Measurements from ENCODE around the gene PPP5C.
"Not testable (repeated sequence)": the region's sequence is repeated elsewhere in the genome, so short reads cannot be mapped to it uniquely, and the experiment has no call there.

Gene PPP5C

DNA sequence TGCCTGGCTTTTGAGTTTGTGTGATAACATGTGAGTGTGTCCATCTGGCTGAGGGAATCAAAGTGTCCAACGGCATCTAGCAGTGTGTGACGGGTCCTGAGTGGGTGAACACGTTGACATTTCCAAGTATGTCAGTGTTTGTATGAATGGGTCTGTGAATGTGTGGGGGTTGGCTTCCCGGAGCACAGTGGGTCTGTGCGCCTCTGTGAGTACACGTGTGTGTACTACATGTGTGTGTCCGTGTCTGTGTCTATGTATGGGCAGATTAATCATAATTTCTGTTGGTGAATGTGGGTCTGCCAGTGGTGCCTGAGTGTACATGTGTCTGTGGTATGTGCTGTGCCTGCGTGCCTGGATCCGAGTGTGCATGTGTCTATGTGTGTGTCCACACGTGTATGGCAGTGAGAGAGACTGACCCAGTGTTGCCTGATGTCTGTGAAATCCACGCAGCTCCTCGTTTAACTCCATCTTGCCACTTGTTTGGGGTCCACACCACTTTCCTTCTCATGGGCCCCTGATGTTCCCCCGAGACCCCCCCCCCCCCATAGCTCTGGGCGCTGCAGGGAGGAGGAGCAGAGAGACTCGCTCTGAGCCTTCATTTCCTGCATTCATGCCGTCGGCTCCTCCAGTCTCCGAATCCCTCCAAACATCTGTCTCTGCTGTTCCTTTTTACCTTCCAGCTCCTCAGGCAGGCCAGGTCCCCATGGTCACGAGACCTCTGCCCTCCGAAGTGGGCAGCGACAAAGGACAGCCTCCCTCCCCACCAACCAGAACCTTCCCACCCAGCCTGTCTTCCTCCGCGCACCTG lies 61.2 kb downstream of the PPP5C start:
- no peak for DNase-seq

DNA sequence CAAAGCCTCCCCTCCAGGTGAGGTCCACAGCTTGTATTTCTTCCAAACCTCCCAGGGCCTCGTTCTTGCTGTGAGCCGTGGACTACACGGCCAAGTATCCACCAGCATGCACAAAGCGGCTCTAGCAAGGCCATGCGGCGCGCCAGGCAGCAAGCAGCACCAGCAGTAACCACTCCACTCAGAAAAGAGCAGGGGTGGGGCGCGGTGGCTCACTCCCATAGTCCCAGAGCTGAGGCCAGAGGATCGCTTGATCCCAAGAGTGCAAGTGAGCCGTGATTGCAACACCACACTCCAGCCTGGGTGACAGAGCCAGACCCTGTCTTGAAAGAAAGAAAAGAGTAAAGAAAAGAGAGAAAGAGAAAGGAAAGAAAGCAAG lies 61.8 kb downstream of the PPP5C start:
- peak in 35 of 51 donors; percentile 5 to 78 (median 46) for DNase-seq

DNA sequence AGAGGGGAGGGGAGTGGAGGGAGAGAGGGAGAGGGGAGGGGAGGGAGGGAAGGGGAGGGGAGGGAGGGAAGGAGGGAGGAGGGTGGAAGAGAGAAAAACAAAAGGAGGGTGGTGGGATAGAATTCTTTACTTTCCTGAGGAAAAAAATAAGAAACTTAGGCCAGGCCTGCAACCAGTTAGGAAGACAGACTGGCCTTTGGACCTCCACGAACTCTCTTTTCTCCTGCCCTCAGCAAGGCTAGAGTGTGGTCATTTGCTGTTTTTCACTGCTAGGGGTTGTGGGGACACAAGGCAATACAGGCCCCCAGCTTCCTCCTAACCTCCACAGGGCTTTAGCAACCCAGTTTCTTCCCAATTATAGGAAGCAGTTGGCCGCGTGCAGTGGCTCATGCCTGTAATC lies 62.3 kb downstream of the PPP5C start:
- no peak for DNase-seq

DNA sequence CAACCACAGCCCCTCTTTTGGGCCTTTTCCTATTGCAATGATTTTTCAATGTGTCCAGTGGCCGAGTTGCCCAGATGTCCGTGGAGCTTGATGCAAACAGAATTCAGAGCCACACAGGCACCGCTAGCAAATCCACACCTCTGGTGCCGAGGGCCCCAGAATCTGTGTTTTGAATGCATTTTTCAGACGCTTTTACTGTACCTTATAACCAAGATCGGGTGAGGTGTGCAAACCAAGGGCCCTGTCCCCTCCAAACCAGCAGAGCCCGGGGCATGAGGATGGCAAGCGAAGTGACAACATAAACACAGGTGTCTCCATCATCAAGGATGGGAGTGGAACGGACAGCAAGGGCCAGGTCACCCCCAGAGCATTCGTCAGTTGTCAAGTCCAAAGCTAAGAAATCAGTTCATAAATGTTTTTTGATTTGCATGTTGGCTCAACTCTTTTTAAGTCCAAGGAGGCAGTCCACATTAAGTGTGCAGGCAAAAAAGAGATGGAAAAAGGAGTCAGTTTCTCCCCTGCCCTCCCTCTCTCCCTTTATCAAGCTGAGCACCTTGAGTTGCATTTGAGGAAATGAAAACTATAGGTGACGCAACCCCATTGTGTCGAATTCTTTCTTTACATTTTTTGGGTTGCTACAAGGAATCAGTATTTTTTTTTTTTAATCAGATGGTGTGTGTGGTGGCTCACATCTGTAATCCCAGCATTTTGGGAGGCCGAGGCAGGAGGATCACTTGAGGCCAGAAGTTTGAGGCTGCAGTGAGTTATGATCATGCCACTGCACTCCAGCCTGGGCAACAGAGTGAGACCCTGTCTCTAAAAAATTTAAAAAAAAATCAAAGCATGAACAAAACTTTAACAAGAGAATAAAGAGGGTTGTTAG lies 63.6 kb downstream of the PPP5C start:
- DNase-seq: no peak

DNA sequence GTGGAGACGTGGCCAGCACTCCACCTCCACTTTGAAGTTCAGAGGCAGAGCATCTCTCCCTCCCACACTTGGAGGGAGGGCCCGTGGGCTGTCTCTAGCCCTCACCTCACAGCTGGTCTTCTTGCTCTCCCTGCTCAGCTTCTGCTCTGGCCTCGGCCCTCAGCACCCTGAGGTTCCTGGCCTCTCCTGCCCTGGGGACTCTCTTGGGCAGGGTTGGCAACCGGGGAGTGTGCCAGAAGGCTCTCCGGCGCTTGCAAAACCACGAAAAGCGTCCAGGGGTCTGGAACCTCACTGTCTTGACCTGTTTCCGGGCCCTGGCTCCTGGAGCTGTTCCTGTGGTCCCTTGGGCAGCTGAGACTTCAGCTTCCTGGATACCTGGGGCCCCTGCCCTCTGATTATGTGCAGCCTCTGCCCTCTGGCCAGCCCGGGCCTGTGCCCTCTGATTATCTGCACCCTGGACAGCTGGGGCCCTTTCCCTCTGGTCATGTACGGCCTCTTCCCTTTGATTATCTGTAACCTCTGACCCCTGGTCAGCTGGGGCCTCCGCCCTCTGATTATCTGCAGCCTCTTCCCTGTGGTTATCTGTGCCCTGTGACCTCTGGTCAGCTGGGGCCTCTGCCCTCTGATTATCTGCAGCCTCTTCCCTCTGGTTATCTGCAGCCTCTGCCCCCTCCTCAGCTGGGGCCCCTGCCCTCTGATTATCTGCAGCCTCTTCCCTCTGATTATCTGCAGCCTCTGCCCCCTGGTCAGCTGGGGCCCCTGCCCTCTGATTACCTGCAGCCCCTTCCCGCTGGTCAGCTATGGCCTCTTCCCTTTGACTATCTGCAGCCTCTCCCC lies 64.4 kb downstream of the PPP5C start:
- DNase-seq: no peak

DNA sequence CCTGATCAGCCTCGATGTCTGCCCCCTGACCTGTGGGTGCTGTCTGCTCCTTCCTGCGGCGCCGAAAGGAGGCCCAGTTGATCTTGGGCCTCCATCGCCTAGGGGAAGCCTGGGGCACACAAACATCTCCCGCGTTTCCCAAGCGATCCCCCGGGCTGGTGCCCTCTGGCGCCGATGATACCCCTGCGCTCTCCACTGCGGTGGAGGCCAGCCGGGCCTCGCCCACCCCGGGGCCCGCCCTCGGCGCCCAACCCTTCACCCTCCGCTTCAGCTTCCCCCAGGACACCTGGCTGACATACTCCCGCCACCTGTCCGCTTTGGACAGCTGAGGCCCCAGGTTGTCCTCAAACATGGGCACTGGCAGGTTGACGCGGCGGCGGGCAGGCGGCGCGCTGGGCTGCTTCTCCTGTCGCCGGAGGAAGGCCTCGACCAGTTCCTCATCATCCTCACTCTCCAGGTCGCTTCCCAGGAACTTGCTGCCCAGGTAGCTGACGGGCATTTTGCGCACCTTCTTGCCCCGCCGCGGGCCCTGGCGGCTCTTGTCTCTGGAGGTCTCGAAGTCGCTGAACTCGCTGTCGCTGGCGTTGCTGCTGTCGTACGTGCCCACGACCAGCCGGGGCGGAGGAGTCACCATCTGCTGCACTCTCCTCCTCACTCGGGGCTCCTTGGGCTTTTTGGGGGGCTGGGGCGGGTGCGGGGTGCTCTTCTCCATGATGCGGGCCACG lies 65.2 kb downstream of the PPP5C start:
- no peak for DNase-seq

DNA sequence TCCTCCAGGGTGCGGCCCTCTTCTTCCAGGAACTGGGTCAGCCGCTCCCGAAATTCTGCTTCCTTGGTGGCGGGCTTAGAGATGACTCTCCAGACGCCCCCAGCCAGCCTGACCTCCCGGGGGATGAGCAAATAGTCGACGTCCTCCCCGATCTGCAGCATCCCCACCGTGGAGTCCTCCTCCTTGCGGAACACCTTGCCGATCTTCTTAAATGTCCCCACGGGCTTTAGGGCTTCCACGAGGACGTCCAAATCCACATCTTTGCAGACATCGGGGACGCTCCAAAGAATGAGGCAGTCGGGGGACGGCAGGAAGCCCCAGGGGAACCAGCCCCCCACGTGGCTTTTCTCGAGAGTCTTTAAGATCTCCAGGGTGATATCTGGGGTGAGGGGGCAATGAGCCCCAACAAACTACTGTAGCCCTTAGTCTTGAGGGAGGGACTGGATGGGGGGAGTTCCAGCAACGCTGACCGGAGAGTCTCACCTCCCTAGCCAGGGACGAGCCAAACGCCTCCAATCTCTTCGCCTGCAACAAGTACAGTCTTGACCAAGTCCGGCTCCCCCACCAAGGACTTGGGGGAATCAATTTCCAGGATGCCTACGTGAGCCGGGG lies 65.9 kb downstream of the PPP5C start:
- no peak for DNase-seq

DNA sequence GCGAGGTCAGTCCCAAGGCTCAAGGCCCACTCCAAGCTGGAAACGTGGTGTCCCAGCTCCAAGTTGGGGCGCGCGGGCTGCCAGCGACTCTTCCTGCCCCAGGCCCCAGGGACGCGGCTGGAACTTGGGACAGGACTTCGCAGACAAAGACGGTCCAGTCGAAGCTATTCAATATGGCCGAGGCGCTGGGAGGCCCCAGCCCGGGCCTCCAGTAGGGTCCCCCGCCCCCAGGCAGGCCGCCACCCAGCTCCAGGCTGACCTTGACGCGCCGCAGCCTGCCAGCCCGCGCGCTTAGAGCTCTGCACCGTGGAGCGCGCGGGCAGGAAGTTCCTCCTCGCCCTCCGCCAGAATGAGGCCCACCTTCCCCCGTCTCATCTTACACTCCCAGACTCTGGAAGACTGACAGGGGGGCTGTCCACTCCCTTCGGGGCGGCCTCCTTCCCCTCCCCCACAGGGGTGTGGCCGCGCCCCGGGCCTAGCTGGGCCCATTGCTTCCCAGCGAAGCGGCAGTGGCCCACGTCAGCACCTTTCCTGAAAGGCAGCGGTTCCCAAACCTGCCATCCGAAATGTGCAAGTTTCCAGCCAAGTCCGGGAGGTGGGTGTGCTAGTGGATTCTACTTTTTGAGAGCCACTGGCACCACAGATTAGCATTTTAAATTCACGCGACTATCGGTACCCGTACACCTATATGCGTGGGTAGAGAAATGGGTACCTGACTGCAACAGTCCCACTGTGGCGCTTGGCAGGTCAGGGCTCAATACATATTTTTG lies 66.6 kb downstream of the PPP5C start, which contains the start of gene CCDC8:
Gene CCDC8, minus strand, starts transcription at position 303 of the 770 bp plus-strand sequence. CDS start 754 bp downstream, outside the sequence.
- DNase-seq: peak in 32 of 51 donors; percentile 10 to 74 (median 58)

DNA sequence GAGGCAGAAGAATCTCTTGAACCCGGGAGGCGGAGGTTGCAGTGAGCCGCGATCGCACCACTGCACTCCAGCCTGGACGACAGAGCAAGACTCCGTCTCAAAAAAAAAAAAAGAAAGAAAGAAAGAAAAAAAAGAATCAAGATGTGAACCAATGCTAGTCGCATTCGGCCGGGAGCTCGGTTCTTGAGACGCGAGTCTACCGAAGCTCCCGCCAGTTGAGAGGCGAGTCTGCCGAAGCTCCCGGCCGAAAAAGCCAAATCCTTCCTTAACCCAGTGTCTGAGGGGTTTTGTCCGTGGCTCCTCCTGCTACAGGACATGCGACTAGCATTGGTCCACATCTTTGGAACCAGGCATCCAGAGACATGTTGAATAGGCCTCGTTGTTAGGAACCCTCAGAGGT lies 68.0 kb downstream of the PPP5C start:
- DNase-seq: not testable (repeated sequence)

DNA sequence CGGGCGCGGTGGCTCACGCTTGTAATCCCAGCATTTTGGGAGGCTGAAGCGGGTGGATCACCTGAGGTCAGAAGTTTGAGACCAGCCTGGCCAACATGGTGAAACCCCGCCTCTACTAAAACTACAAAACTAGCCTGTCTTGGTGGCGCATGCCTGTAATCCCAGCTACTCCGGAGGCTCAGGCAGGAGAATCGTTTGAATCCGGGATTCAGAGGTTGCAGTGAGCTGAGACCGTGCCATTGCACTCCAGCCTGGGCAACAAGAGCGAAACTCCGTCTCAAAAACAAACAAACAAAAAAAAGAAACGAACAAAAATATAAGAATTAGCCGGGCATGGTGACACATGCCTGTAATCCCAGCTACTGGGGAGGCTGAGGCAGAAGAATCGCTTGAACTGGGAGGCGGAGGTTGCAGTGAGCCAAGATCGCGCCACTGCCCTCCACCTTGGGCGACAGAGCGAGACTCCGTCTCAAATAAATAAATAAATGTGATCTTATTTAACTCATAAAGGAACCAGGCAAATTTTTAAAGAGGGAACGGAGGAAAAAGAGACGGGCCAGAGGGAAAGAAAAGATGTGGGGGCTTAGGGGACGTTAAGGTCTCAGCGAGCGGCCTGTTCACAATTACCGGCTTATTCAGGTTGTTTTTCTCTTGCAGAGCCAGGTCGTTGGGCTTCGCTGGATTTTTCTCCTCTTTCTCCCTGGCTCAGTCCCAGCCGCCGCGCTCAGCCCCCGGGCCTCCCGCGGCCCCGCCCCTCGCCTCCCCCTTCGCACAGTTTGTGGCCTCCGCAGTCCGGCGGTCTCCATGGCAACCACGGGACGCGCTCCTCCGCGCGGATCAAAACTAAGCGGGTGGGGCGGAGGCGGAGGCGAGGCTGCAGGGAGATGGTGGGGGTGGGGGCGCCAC lies 69.2 kb downstream of the PPP5C start:
- DNase-seq: peak in 49 of 51 donors; percentile 14 to 90 (median 75)

DNA sequence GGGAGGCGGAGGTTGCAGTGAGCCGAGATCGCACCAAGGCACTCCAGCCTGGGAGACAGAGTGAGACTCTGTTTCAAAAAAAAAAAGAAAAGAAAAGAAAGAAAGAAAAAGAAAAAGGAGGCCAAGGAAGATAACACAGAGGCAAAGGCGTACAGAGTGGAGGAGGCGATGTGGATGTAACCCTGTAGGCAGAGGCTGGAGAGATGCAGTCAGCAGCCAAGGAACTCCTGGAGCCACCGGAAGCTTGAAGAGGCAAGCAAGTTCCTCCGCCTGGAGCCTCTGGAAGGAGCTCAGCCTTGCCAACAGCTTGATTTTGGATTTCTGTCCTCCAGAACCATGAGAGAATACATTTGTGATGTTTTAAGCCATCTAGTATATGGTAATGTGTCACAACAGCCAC lies 73.2 kb downstream of the PPP5C start:
- no peak for DNase-seq

DNA sequence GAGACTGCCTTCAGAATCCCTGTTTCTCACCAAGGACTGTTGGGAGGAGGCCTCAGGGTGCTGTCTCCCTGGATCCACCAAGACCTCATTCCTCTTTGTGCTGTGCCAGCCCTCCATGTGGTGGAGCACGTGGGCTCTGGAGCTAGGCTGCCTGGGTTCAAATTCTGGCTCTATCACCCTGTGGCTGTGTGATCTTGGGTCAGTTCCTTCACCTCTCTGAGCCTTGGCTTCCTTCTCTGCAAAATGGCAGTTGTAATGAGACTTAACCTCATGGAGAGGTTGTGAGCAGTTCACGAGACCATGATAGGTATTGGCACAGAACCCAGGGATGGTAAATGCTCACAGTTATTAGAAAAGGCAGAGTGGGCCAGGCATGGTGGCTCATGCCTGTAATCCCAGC lies 75.5 kb downstream of the PPP5C start:
- DNase-seq: no peak

DNA sequence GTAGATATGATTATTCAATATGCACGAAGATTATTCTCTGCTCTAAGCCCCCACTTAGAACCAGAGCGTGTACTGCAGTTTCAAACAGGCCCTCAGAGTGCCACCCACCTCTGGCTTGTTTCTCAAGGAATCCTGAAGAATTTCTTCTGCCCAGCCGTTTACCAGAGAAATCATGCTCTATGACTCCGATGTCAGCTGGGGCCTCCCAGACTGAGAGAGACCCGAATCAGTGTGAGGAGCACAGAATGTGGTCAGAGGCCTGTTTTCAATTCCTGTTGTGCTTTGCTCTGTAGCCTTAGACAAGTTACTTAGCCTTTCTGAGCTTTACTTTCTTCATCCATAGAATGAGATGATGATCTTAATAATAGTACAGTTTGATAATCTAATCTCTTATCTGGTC lies 76.3 kb downstream of the PPP5C start:
- no peak for DNase-seq

DNA sequence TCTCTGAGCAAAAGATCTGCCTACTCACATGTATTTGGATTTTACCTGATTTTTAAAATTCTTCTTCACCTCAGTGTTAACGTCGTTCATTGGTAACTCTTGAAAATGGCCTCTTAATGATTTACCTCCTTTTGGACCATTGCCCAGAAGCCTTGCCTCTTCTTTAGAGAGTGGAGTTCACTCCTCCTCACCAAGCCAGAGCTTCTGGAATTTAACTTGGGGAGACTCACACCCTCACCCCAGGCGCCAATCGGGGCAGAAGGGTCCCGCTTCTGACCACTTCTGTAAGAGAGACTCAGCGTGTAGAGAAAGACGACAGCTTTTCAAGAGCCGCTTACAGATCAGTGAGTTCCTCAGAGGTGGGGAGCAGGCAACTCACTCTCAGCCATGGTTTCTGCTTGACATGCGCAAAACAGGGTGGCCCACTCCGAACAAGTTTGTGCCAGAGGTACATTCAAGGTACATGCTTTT lies 79.2 kb downstream of the PPP5C start:
- DNase-seq: peak in 3 of 51 donors; percentile 19 to 45 (median 36)

DNA sequence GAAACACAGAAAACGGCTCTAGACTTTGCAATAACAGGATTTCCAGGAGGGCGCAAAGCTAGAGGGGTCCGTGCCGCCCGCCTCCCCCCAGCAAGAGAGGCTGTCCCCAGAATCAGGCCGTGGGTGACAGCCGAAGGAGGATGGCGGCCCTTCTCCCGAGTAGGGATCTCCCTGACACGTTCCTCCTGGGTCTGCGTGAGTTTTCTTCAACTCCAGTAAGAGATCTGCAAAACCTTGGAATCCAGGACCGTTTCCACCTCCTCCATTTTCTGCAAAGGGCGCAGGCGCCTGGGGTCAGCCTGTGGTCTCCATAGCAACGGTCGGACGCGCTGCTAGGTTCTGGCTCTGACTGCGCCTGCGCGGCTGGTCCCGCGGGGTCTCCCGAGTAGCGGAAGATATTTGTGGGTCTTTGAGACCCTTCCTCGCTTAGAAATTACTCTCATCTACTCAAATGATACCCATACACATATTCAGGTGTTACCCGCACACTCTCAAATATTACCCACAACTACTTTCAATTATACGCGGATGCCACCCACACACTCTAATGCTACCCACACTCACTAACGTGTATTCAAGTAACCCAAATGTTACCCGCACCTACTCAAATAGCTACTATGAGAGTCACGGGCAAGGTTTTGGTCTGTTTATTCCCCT lies 79.7 kb downstream of the PPP5C start:
- peak in 50 of 51 donors; percentile 16 to 88 (median 68) for DNase-seq

DNA sequence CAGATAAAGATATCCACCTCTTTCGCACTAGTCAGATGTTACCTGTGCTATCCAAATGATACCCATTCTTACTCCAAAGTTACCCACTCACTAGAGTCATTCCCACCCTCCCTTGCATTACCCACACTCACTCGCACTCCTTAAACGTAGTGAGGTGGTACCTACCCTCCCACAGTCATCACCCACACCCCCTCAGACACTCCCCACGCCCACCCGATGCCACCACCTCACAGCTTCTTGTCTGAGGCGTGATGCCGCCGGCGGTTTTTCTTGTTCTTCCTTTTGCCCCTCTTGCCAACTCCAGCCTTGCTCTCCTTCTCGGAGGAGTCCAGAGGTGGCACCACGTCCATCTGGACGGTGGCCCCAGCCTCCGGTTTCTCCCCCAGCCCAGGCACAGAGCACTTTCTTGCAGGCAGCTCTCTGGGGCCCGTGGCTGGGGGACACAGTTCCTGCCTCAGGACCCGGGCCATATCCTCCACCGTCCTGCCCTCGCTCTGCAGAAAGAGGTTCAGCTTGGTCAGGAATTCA lies 80.7 kb downstream of the PPP5C start:
- no peak for DNase-seq
